Kidney (tissue), 22 donors: ENCODE measurements around the gene GATB. TPM values are rescaled to one million over a fixed set of nuclear protein-coding genes. Genes with fewer than 3 reads are reported as not detected.
A peak's percentile ranks its signal among the peaks of the same experiment; 100 is the strongest.

ENCODE experiments used
- DNase-seq, 5 donors: peaks; one replicate each; pipeline ENCODE4 v3.0.0-alpha.2; 2013 to 2020
- FAIRE-seq: peaks from 2 replicates; lab custom pipeline; 2012; peaks lifted over from hg19 to GRCh38; lab: Jason Lieb, UNC
- H3K27ac ChIP-seq, 2 donors: one replicate each; pipeline ENCODE4 v1.7.0; 2013; ENCODE audit warnings: low read depth in 2 of 2, low read length in 2 of 2, inconsistent platforms in 1 of 2
- H3K27me3 ChIP-seq: one replicate; pipeline ENCODE4 v1.7.1; 2013; ENCODE audit warnings: low read length, inconsistent platforms; ENCODE audit not compliant: control insufficient read depth, insufficient read depth
- H3K36me3 ChIP-seq, 3 donors: one replicate each; pipeline versions ENCODE4 v1.7.0 to v1.7.1; 2013; ENCODE audit warnings: low read length in 3 of 3, control low read depth in 1 of 3, inconsistent platforms in 1 of 3; ENCODE audit not compliant: insufficient read depth in 3 of 3, control insufficient read depth in 2 of 3
- H3K4me1 ChIP-seq, 3 donors: one replicate each; pipeline versions ENCODE4 v1.7.0 to v1.7.1; 2013; ENCODE audit warnings: low read length in 3 of 3, inconsistent platforms in 1 of 3, low read depth in 1 of 3; ENCODE audit not compliant: control insufficient read depth in 2 of 3, insufficient read depth in 2 of 3
- H3K4me3 ChIP-seq, 3 donors: one replicate each; pipeline versions ENCODE4 v1.7.0 to v1.8.1; 2013; ENCODE audit warnings: low read length in 3 of 3, control low read depth in 1 of 3, inconsistent platforms in 1 of 3
- H3K9ac ChIP-seq, 3 donors: one replicate each; pipeline versions ENCODE4 v1.7.0 to v1.7.1; 2013; ENCODE audit warnings: low read length in 3 of 3, control low read depth in 1 of 3, inconsistent platforms in 1 of 3
- H3K9me3 ChIP-seq, 3 donors: one replicate each; pipeline versions ENCODE4 v1.7.0 to v1.7.1; 2013; ENCODE audit warnings: low read length in 3 of 3, control low read depth in 1 of 3, inconsistent platforms in 1 of 3; ENCODE audit not compliant: control insufficient read depth in 2 of 3, insufficient read depth in 1 of 3
- intact Hi-C: fragments of 100-400 bp; cut with DNase I; formaldehyde crosslinking; loops from one replicate; pipeline ENCODE4 v1.11.1; 2022
- long read RNA-seq, 10 donors: library from polyadenylated mRNA in 1 of 10; unstranded in 1 of 10; transcript quantifications; one replicate each; pipeline ENCODE4 v2.0.0 and lab custom pipeline, GENCODE V29; 2021 to 2026
- polyA plus RNA-seq: library from polyadenylated mRNA; stranded (reverse); fragments of 350-450 nt; fragmentation: Illumina TruSeq; extraction: RNeasy Lipid Tissue Mini Kit (QIAGEN cat#74804); gene quantifications from one replicate; pipeline ENCODE4 v1.2.3, GENCODE V29; 2014; ENCODE audit warnings: low read depth, low replicate concordance; ENCODE audit not compliant: insufficient read depth
- total RNA-seq: library from RNA; stranded (reverse); fragmentation: NEBNext Ultra II Directional; extraction: Animal tissue kit (Norgen Biotek cat#: 25700); gene quantifications from one replicate; pipeline ENCODE4 v1.2.1, GENCODE V29; 2021
- TF ChIP-seq, protein P1 (sequence below): IDR thresholded peaks from 3 replicates; pipeline ENCODE4 v1.5.1; 2012; ENCODE audit warnings: mild to moderate bottlenecking, moderate library complexity, borderline replicate concordance; ENCODE audit not compliant: insufficient read depth; ENCODE audit errors: extremely low read depth
- donor health status: control.
- donor health status: control.
- donor health status: control.
- donor health status: control.
- donor health status: control.
- donor health status: DM: yes; HTN: yes; CAD: no.
- donor health status: Normal renal cell carcinoma (clear cell type).

GATB gene, protein sequence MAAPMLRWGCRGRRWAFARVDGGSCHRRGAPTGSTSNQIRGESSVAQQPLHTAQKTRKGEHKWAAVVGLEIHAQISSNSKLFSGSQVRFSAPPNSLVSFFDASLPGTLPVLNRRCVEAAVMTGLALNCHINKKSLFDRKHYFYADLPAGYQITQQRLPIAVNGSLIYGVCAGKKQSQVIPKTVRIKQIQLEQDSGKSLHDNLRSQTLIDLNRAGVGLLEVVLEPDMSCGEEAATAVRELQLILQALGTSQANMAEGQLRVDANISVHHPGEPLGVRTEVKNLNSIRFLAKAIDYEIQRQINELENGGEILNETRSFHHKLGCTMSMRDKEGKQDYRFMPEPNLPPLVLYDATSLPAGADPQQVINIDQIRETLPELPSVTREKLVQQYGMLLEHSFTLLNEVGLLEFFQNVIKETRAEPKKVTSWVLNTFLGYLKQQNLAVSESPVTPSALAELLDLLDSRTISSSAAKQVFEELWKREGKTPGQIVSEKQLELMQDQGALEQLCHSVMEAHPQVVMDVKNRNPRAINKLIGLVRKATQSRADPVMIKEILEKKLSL
- total RNA-seq (17.0 TPM), polyA plus RNA-seq (50.9 TPM)
- long read RNA-seq, donor 1, partial matches to known transcripts, result 0 of 3 reads
- long read RNA-seq, donor 1, other reads (novel, unspliced or antisense), result 0 of 3 reads
- long read RNA-seq, donor 2, transcript GATB-201 (13 exons, 2,385 nt), result major isoform, 6 of 13 reads
- long read RNA-seq, donor 2, partial matches to known transcripts, result 6 of 13 reads
- long read RNA-seq, donor 2, other reads (novel, unspliced or antisense), result 0 of 13 reads
- long read RNA-seq, donor 3, transcript GATB-201 (13 exons, 2,385 nt), result major isoform, 8 of 9 reads
- long read RNA-seq, donor 3, partial matches to known transcripts, result 0 of 9 reads
- long read RNA-seq, donor 3, other reads (novel, unspliced or antisense), result 0 of 9 reads
- long read RNA-seq, donor 4, transcript GATB-201 (13 exons, 2,385 nt), result major isoform, 6 of 6 reads
- long read RNA-seq, donor 4, partial matches to known transcripts, result 0 of 6 reads
- long read RNA-seq, donor 4, other reads (novel, unspliced or antisense), result 0 of 6 reads
- long read RNA-seq, donor 5, result 0 reads
- long read RNA-seq, donor 6, partial matches to known transcripts, result 0 of 6 reads
- long read RNA-seq, donor 6, other reads (novel, unspliced or antisense), result 0 of 6 reads
- long read RNA-seq, donor 7, transcript GATB-201 (13 exons, 2,385 nt), result major isoform, 14 of 18 reads
- long read RNA-seq, donor 7, partial matches to known transcripts, result 0 of 18 reads
- long read RNA-seq, donor 7, other reads (novel, unspliced or antisense), result 3 of 18 reads
- long read RNA-seq, donor 8, transcript GATB-201 (13 exons, 2,385 nt), result major isoform, 5 of 6 reads
- long read RNA-seq, donor 8, partial matches to known transcripts, result 0 of 6 reads
- long read RNA-seq, donor 8, other reads (novel, unspliced or antisense), result 0 of 6 reads
- long read RNA-seq, donor 9, partial matches to known transcripts, result 0 of 3 reads
- long read RNA-seq, donor 9, other reads (novel, unspliced or antisense), result 0 of 3 reads
- long read RNA-seq, donor 10, partial matches to known transcripts, result 0 of 5 reads
- long read RNA-seq, donor 10, other reads (novel, unspliced or antisense), result 0 of 5 reads

- intact Hi-C loops, result no loop called here
- peak within 1 kb of the TSS; percentile 87 to 97 (median 89) for H3K4me3 ChIP-seq
- TF ChIP-seq, protein P1, sequence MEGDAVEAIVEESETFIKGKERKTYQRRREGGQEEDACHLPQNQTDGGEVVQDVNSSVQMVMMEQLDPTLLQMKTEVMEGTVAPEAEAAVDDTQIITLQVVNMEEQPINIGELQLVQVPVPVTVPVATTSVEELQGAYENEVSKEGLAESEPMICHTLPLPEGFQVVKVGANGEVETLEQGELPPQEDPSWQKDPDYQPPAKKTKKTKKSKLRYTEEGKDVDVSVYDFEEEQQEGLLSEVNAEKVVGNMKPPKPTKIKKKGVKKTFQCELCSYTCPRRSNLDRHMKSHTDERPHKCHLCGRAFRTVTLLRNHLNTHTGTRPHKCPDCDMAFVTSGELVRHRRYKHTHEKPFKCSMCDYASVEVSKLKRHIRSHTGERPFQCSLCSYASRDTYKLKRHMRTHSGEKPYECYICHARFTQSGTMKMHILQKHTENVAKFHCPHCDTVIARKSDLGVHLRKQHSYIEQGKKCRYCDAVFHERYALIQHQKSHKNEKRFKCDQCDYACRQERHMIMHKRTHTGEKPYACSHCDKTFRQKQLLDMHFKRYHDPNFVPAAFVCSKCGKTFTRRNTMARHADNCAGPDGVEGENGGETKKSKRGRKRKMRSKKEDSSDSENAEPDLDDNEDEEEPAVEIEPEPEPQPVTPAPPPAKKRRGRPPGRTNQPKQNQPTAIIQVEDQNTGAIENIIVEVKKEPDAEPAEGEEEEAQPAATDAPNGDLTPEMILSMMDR, result peak; percentile 30
- peaks cover 0 to 7% (median 5%) of the 10 kb centered on the region in 3 donors for H3K4me1 ChIP-seq
- peak; percentile 88 for FAIRE-seq
- peak within 1 kb of the TSS; percentile 49 to 80 (median 80) for H3K9ac ChIP-seq
- DNase-seq, result peak; percentile 96 to 99 (median 98)
- no peak within 1 kb of the TSS for H3K27ac ChIP-seq
- H3K36me3 ChIP-seq, result peaks cover 0 to 3% (median 0%) of the 10 kb centered on the region in 3 donors
- no peaks in the 10 kb centered on the region for H3K9me3 ChIP-seq
- no peaks in the 10 kb centered on the region for H3K27me3 ChIP-seq
These were observed at the start of gene GATB for GRCh38 chr4:151760712-151761661. TSS of gene GATB (minus strand) at chr4:151761007. CDS start at chr4:151760982, 25 bp downstream.

GRCh38 chr4:151810476-151810875 is 49.7 kb upstream of the GATB start:
- H3K9ac ChIP-seq, result no peak overlapping the region
- H3K9me3 ChIP-seq, result no peaks in the 10 kb centered on the region
- H3K4me3 ChIP-seq, result no peak overlapping the region
- DNase-seq (no peak), FAIRE-seq (no peak)
- intact Hi-C loops, result no loop called here
- no peaks in the 10 kb centered on the region for H3K27me3 ChIP-seq
- TF ChIP-seq, protein P1, result no peak
- H3K27ac ChIP-seq, result no peak overlapping the region
- no peaks in the 10 kb centered on the region for H3K36me3 ChIP-seq
- H3K4me1 ChIP-seq, result no peaks in the 10 kb centered on the region
